IMR-90 (cell line): ENCODE measurements around the gene AKT3. TPM values are rescaled to one million over a fixed set of nuclear protein-coding genes. Genes with fewer than 3 reads are reported as not detected.

Experiments used
- ATAC-seq: fragments of 200-7000 bp; cut with Tn5 transposase; 2 replicates; pipeline ENCODE4 v1.9.1; 2020; ENCODE audit warnings: low read depth, mild to moderate bottlenecking, moderate library complexity
- BruUV-seq: library from RNA; stranded (reverse); fragments of 400-500 nt; replicated peaks from 2 replicates; lab custom pipeline; 2021; lab: Mats Ljungman, UMichigan
- CTCF ChIA-PET: fragments of 300-600 bp; formaldehyde crosslinking; extraction: SDS; loops from one replicate; lab custom pipeline; 2021; ENCODE audit warnings: antibody characterized with exemption; lab: Yijun Ruan, JAX
- POLR2A ChIA-PET: fragments of 300-600 bp; sonication (Branson Sonifier 250); formaldehyde crosslinking; loops from one replicate; lab custom pipeline; 2022; ENCODE audit warnings: antibody characterized with exemption; ENCODE audit not compliant: unreplicated experiment; lab: Charles Lee
- DNase-seq: peaks from one replicate; pipeline ENCODE4 v3.0.0; 2013
- H2AFZ ChIP-seq: replicated peaks from 2 replicates; pipeline ENCODE3; 2013; ENCODE audit warnings: low read length, mild to moderate bottlenecking; ENCODE audit not compliant: poor library complexity
- H2AK5ac ChIP-seq: 2 replicates; pipeline ENCODE4 v1.6.1; 2013; ENCODE audit warnings: low read depth, low read length, inconsistent platforms
- H2AK9ac ChIP-seq: replicated peaks from 2 replicates; pipeline ENCODE3; 2013; ENCODE audit warnings: mild to moderate bottlenecking, low read depth, low read length, moderate library complexity; ENCODE audit not compliant: poor library complexity
- H2BK120ac ChIP-seq: 2 replicates; pipeline ENCODE4 v1.6.1; 2013; ENCODE audit warnings: low read depth, low read length, inconsistent platforms
- H2BK15ac ChIP-seq: 3 replicates; pipeline ENCODE4 v1.6.1; 2013; ENCODE audit warnings: low read depth, low read length, inconsistent platforms
- H2BK20ac ChIP-seq: 2 replicates; pipeline ENCODE4 v1.6.1; 2013; ENCODE audit warnings: low read depth, mild to moderate bottlenecking, inconsistent platforms, low read length, moderate library complexity
- H2BK5ac ChIP-seq: 2 replicates; pipeline ENCODE4 v1.6.1; 2013; ENCODE audit warnings: mild to moderate bottlenecking, low read depth, low read length, inconsistent platforms; ENCODE audit not compliant: poor library complexity, severe bottlenecking
- H3K14ac ChIP-seq: replicated peaks from 2 replicates; pipeline ENCODE4 v1.6.1; 2013; ENCODE audit warnings: low read depth, low read length, inconsistent platforms
- H3K18ac ChIP-seq: 2 replicates; pipeline ENCODE4 v1.6.1; 2013; ENCODE audit warnings: low read depth, low read length, control low read depth
- H3K23ac ChIP-seq: 2 replicates; pipeline ENCODE4 v1.6.1; 2013; ENCODE audit warnings: low read depth, low read length, inconsistent platforms
- H3K27ac ChIP-seq: 2 replicates; pipeline ENCODE4 v1.5.1; 2013; ENCODE audit warnings: mild to moderate bottlenecking, control low read depth, low read length; ENCODE audit not compliant: insufficient read depth
- H3K27me3 ChIP-seq: 2 replicates; pipeline ENCODE4 v1.6.1; 2013; ENCODE audit warnings: low read length; ENCODE audit not compliant: control insufficient read depth, insufficient read depth
- H3K36me3 ChIP-seq: 2 replicates; pipeline ENCODE4 v1.6.1; 2013; ENCODE audit warnings: low read length, mixed read lengths; ENCODE audit not compliant: control insufficient read depth, insufficient read depth
- H3K4ac ChIP-seq: 2 replicates; pipeline ENCODE4 v1.6.1; 2013; ENCODE audit warnings: low read depth, low read length, inconsistent platforms
- H3K4me1 ChIP-seq: 2 replicates; pipeline ENCODE4 v1.6.1; 2013; ENCODE audit warnings: low read length, mixed read lengths; ENCODE audit not compliant: control insufficient read depth, insufficient read depth
- H3K4me2 ChIP-seq: 2 replicates; pipeline ENCODE4 v1.6.1; 2013; ENCODE audit warnings: low read depth, mild to moderate bottlenecking, control low read depth, low read length, moderate library complexity
- H3K4me3 ChIP-seq: 2 replicates; pipeline ENCODE4 v1.5.1; 2013; ENCODE audit warnings: low read depth, mild to moderate bottlenecking, control low read depth, low read length, moderate library complexity; ENCODE audit not compliant: insufficient read depth
- H3K56ac ChIP-seq: 2 replicates; pipeline ENCODE4 v1.6.1; 2013; ENCODE audit warnings: low read length, inconsistent platforms; ENCODE audit not compliant: insufficient read depth; ENCODE audit errors: extremely low read depth
- H3K79me1 ChIP-seq, 2 experiments: 2 replicates each; pipeline ENCODE4 v1.6.1; 2013; ENCODE audit warnings: low read length in 2 of 2, inconsistent platforms in 1 of 2, low read depth in 1 of 2
- H3K9ac ChIP-seq: 2 replicates; pipeline ENCODE4 v1.6.1; 2013; ENCODE audit warnings: low read depth, low read length, control low read depth
- H3K9me1 ChIP-seq: 2 replicates; pipeline ENCODE4 v1.6.1; 2013; ENCODE audit warnings: low read length, inconsistent platforms; ENCODE audit not compliant: insufficient read depth
- H3K9me3 ChIP-seq: 2 replicates; pipeline ENCODE4 v1.6.1; 2013; ENCODE audit warnings: low read length; ENCODE audit not compliant: control insufficient read depth, insufficient read depth
- H4K20me1 ChIP-seq: 2 replicates; pipeline ENCODE4 v1.6.1; 2013; ENCODE audit warnings: low read length, inconsistent platforms; ENCODE audit not compliant: insufficient read depth
- H4K5ac ChIP-seq: 2 replicates; pipeline ENCODE4 v1.6.1; 2013; ENCODE audit warnings: mild to moderate bottlenecking, low read depth, low read length, control low read depth
- H4K8ac ChIP-seq, 2 experiments: 2 replicates each; pipeline ENCODE4 v1.6.1; 2013; ENCODE audit warnings: low read depth in 2 of 2, low read length in 2 of 2, control low read depth in 1 of 2, inconsistent platforms in 1 of 2
- H4K91ac ChIP-seq: 2 replicates; pipeline ENCODE4 v1.6.1; 2013; ENCODE audit warnings: low read depth, low read length, inconsistent platforms; ENCODE audit not compliant: insufficient read depth
- BHLHE40 ChIP-seq: fragments of 150-350 bp; IDR thresholded peaks from 2 replicates; pipeline ENCODE4 v1.6.1; 2016; ENCODE audit warnings: mild to moderate bottlenecking, low read depth, low read length
- CEBPB ChIP-seq: IDR thresholded peaks from 2 replicates; pipeline ENCODE4 v1.6.1; 2012; ENCODE audit warnings: low read depth, low read length, improper control_type of control experiment
- CHD1 ChIP-seq: IDR thresholded peaks from 2 replicates; pipeline ENCODE4 v1.6.1; 2012; ENCODE audit warnings: low read depth, low read length, improper control_type of control experiment
- CTCF ChIP-seq: conservative IDR thresholded peaks from 2 replicates; pipeline ENCODE4 v1.5.1; 2012; ENCODE audit warnings: mild to moderate bottlenecking, low read depth, low read length, improper control_type of control experiment
- ELK1 ChIP-seq: fragments of 150-350 bp; IDR thresholded peaks from 2 replicates; pipeline ENCODE4 v1.6.1; 2016; ENCODE audit warnings: low read depth, mild to moderate bottlenecking, low read length, moderate library complexity, borderline replicate concordance
- FOS ChIP-seq: fragments of 150-350 bp; IDR thresholded peaks from 2 replicates; pipeline ENCODE4 v1.6.1; 2016; ENCODE audit warnings: low read depth, low read length
- MAFK ChIP-seq: IDR thresholded peaks from 2 replicates; pipeline ENCODE4 v1.6.1; 2012; ENCODE audit warnings: low read depth, low read length, improper control_type of control experiment
- NFE2L2 ChIP-seq: fragments of 150-350 bp; IDR thresholded peaks from 2 replicates; pipeline ENCODE4 v1.6.1; 2016; ENCODE audit warnings: low read depth, mild to moderate bottlenecking, low read length
- POLR2A ChIP-seq: IDR thresholded peaks from 2 replicates; pipeline ENCODE4 v1.6.1; 2012; ENCODE audit warnings: mild to moderate bottlenecking, low read depth, low read length
- RAD21 ChIP-seq: IDR thresholded peaks from 2 replicates; pipeline ENCODE4 v1.6.1; 2012; ENCODE audit warnings: low read length, improper control_type of control experiment
- RCOR1 ChIP-seq: IDR thresholded peaks from 2 replicates; pipeline ENCODE4 v1.6.1; 2012; ENCODE audit warnings: mild to moderate bottlenecking, low read length, improper control_type of control experiment; ENCODE audit not compliant: insufficient replicate concordance
- RFX5 ChIP-seq: IDR thresholded peaks from 2 replicates; pipeline ENCODE4 v1.8.0; 2012; ENCODE audit warnings: low read depth, mild to moderate bottlenecking, low read length, moderate library complexity
- SMC3 ChIP-seq: fragments of 150-350 bp; IDR thresholded peaks from 2 replicates; pipeline ENCODE4 v1.6.1; 2016; ENCODE audit warnings: low read depth, mild to moderate bottlenecking, antibody characterized with exemption, low read length, moderate library complexity
- USF2 ChIP-seq: fragments of 150-350 bp; IDR thresholded peaks from 2 replicates; pipeline ENCODE4 v1.6.1; 2017; ENCODE audit warnings: mild to moderate bottlenecking, antibody characterized with exemption, low read length, low read depth
- WGBS, 2 experiments: methylation state at CpG; one replicate each; pipeline versions ENCODE4 v1.1.5 to v1.1.7; 2013; ENCODE audit warnings: missing lambda C conversion rate in 2 of 2; ENCODE audit not compliant: insufficient read length in 1 of 2; ENCODE audit errors: extremely low coverage in 2 of 2; 5-methylcytosine and 5-hydroxymethylcytosine counted together
- dilution Hi-C: fragments of 300-500 bp; cut with HindIII; formaldehyde crosslinking; loops from one replicate; pipeline ENCODE4 v1.14.3; 2018; ENCODE audit warnings: low sequenced_read_pairs; ENCODE audit not compliant: unreplicated experiment
- in situ Hi-C: fragments of 300-500 bp; cut with MboI; formaldehyde crosslinking; loops from 3 replicates; pipeline ENCODE4 v1.14.3; 2019; ENCODE audit warnings: low sequenced_read_pairs, inconsistent platforms, mixed read lengths
- intact Hi-C: fragments of 100-400 bp; cut with micrococcal nuclease; formaldehyde crosslinking; loops from 2 replicates; pipeline ENCODE4 v1.10.0; 2022
- polyA plus RNA-seq, 3 experiments: library from polyadenylated mRNA; depleted of rRNA; stranded (reverse); fragments of >200 nt; gene quantifications; 2 replicates each; pipeline ENCODE4 v1.2.3, GENCODE V29; 2012; ENCODE audit warnings: low replicate concordance in 1 of 3
- total RNA-seq: library from RNA; depleted of rRNA; stranded (reverse); fragments of >200 nt; gene quantifications from 2 replicates; pipeline ENCODE4 v1.2.3, GENCODE V29; 2012

The AKT3 gene
- total and polyA plus RNA-seq, 2 of the 4 experiments (the other 2 are of a cell fraction), result 15.2 to 19.4 TPM

GRCh38 chr1:243892456-243892855 is 42.4 kb upstream of the AKT3 start:
- H2AK5ac ChIP-seq, result no peak overlapping the region
- H2BK15ac ChIP-seq, result no peak overlapping the region
- no CpG with 5 or more reads among the region's 3 CpGs for WGBS, 2 experiments
- H3K18ac ChIP-seq, result no peak overlapping the region
- H3K4me2 ChIP-seq, result no peak overlapping the region
- H4K5ac ChIP-seq, result no peak overlapping the region
- no peaks in the 10 kb centered on the region for H4K20me1 ChIP-seq
- DNase-seq (no peak), ATAC-seq (no peak)
- intact Hi-C loops, result no loop called here
- BruUV-seq, result no TSS peak
- in situ Hi-C loops, result no loop called here
- H3K36me3 ChIP-seq, result no peaks in the 10 kb centered on the region
- H2AK9ac ChIP-seq, result no peak overlapping the region
- no peaks in the 10 kb centered on the region for H3K9me1 ChIP-seq
- no peak overlapping the region for H3K4ac ChIP-seq
- no peak overlapping the region for H4K8ac ChIP-seq
- CTCF ChIA-PET, result interaction anchor here (0.6 kb wide), 1 partner anchor 53 kb away, joined by 3 read pairs; no protein-coding TSS in a partner anchor
- dilution Hi-C loops, result no loop called here
- no peaks in the 10 kb centered on the region for H3K79me1 ChIP-seq
- H2AFZ ChIP-seq, result no peak overlapping the region
- H2BK5ac ChIP-seq, result no peak overlapping the region
- H3K9ac ChIP-seq, result no peak overlapping the region
- POLR2A ChIA-PET, result no interaction called here
- H3K14ac ChIP-seq, result no peak overlapping the region
- H2BK20ac ChIP-seq, result no peak overlapping the region
- peaks cover 17% of the 10 kb centered on the region for H3K27me3 ChIP-seq
- H3K9me3 ChIP-seq, result no peaks in the 10 kb centered on the region
- H4K91ac ChIP-seq, result no peak overlapping the region
- no peak overlapping the region for H3K4me3 ChIP-seq
- no peak overlapping the region for H3K56ac ChIP-seq
- TF ChIP-seq CEBPB (no peak), CHD1 (no peak), RCOR1 (no peak), MAFK (no peak), SMC3 (no peak), BHLHE40 (no peak), CTCF (no peak), RFX5 (no peak), RAD21 (no peak), ELK1 (no peak), NFE2L2 (no peak), FOS (no peak), USF2 (no peak), POLR2A (no peak)
- H3K4me1 ChIP-seq, result no peaks in the 10 kb centered on the region
- no peak overlapping the region for H3K23ac ChIP-seq
- no peak overlapping the region for H3K27ac ChIP-seq
- no peak overlapping the region for H2BK120ac ChIP-seq
